Measurements from ENCODE around the gene INSL4. TPM values are rescaled to one million over a fixed set of nuclear protein-coding genes. Genes with fewer than 3 reads are reported as not detected.

INSL4 gene
- total RNA-seq, 3 donors from 2014 or later = not detected

DNA sequence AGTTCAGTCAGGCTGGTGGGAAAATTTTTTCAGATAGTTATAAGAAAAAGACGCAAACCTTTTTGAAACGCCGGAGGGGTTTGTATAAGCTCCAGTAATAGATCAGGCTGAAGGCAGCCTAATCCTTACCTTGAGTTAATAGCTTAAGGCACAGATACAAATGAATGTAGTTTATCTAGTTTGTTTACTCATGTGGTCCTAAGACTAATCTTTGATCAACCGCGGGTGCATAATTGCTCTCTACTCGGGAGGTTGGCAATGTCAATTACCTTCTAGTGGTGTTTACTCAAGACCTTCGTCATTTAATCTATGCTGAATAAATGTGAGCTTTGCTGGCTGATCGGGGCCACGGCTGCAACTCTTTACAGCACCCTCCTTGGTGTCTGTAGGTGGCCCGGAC is 665 bp upstream of the INSL4 start:
- Histone ChIP-seq H3K4me1 (no peaks in the 10 kb centered on the region), H3K4me3 (no peak overlapping the region), H3K27me3 (no peaks in the 10 kb centered on the region), H3K27ac (no peak overlapping the region), H3K9me3 (no peaks in the 10 kb centered on the region), H3K36me3 (no peaks in the 10 kb centered on the region)
- intact Hi-C loops (cut with DNase I; ENCODE audit: low total_unique reads) = no loop called here
- TF ChIP-seq POLR2A (IDR thresholded peaks at IDR 0.05) (no peak), POLR2AphosphoS5 (IDR thresholded peaks at IDR 0.05) (no peak)
- no peak for DNase-seq (ENCODE audit: low spot score in 2 of 2)

DNA sequence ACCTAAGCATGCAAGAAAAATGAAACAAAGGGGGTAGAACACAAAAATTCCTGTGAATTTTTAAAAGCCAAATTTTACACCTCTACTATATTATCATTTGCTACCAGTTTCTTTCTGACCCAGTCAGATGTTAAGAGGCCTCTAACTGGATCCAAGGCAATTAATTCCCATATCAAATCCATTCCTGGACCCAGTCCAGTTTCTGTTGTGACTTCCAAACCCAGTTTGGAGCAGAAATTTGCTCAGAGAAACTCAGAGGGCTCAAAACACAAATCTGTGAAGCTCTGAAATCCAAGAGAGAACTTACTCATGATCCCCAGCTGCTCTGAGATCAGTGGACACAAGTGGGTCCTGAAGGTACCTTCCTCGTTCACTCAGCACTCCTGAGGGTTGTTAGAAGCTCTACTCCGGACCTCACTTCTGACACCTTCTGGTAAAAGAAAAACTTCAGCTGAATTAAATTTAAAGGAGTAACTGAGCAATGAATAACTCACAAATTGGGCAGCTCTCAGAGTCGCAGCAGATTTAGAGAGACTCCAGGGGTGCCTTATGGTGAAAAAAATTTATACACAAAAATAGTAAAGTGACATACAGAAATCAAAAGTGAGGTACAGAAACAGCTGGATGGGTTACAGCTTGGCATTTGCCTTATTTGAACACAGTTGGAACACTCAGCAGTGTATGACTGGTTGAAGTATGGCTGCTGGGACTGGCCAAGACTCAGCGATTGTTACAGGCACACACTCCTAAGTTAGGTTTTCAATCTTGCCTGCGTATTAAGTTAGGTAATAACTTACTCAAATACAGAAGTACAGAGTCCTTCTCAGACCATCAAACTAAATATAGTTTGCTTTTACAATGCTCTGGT is 32.4 kb downstream of the INSL4 start:
- Histone ChIP-seq H3K27me3 (no peaks in the 10 kb centered on the region), H3K36me3 (no peaks in the 10 kb centered on the region), H3K27ac (no peak overlapping the region), H3K4me3 (no peak overlapping the region), H3K9me3 (no peaks in the 10 kb centered on the region), H3K4me1 (no peaks in the 10 kb centered on the region)
- TF ChIP-seq, protein P1, sequence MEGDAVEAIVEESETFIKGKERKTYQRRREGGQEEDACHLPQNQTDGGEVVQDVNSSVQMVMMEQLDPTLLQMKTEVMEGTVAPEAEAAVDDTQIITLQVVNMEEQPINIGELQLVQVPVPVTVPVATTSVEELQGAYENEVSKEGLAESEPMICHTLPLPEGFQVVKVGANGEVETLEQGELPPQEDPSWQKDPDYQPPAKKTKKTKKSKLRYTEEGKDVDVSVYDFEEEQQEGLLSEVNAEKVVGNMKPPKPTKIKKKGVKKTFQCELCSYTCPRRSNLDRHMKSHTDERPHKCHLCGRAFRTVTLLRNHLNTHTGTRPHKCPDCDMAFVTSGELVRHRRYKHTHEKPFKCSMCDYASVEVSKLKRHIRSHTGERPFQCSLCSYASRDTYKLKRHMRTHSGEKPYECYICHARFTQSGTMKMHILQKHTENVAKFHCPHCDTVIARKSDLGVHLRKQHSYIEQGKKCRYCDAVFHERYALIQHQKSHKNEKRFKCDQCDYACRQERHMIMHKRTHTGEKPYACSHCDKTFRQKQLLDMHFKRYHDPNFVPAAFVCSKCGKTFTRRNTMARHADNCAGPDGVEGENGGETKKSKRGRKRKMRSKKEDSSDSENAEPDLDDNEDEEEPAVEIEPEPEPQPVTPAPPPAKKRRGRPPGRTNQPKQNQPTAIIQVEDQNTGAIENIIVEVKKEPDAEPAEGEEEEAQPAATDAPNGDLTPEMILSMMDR (IDR thresholded peaks at IDR 0.05) = peak in 1 of 3 donors; percentile 21
- no peak for TF ChIP-seq POLR2AphosphoS5 (IDR thresholded peaks at IDR 0.05)
- intact Hi-C loops (cut with DNase I; ENCODE audit: low total_unique reads) = no loop called here
- no peak for DNase-seq (ENCODE audit: low spot score in 2 of 2)

DNA sequence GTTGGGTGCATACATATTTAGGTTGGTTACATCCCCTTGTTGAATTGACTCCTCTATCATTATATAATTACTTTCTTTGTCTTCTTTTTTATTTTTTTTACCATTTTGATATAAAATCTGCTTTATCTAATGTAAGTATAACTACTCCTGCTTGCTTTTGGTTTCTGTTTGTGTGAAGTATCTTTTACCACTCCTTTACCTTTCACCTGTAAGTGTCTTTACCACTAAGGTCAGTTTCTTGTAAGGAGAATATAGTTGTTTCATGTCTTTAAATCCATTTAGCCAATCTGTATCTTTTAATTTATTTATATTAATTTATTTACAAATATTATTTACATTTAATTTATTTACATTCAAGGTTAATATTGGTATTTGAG is 33.0 kb downstream of the INSL4 start:
- Histone ChIP-seq H3K4me1 (no peaks in the 10 kb centered on the region), H3K27me3 (no peaks in the 10 kb centered on the region), H3K9me3 (no peaks in the 10 kb centered on the region), H3K27ac (no peak overlapping the region), H3K4me3 (no peak overlapping the region), H3K36me3 (no peaks in the 10 kb centered on the region)
- TF ChIP-seq POLR2A (IDR thresholded peaks at IDR 0.05) (no peak), POLR2AphosphoS5 (IDR thresholded peaks at IDR 0.05) (no peak)
- TF ChIP-seq, protein P1 (IDR thresholded peaks at IDR 0.05) = no peak
- intact Hi-C loops (cut with DNase I; ENCODE audit: low total_unique reads) = no loop called here
- no peak for DNase-seq (ENCODE audit: low spot score in 2 of 2)

DNA sequence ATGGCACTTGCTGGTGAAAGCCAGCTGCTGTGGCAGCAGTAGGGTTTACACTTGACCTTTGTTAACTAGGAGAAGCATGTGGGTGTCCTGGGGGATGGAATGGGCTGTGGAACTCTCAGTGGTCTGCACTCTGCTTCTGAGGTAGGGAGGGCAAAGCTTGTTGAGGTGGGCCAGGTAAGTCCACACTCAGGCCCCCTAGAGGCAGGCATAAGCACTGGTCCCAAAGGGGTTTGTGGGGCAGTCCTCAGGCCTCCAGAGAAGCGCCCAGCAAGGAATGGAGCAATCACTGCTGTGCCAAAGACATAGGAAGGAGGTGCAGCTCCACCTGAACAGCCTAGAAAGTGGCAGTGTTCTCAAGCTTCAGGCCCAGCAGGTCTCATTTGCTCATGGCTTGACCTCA is 34.7 kb downstream of the INSL4 start:
- Histone ChIP-seq H3K9me3 (no peaks in the 10 kb centered on the region), H3K4me3 (no peak overlapping the region), H3K27me3 (no peaks in the 10 kb centered on the region), H3K4me1 (no peaks in the 10 kb centered on the region), H3K27ac (no peak overlapping the region), H3K36me3 (no peaks in the 10 kb centered on the region)
- DNase-seq (ENCODE audit: low spot score in 2 of 2) = no peak
- intact Hi-C loops (cut with DNase I; ENCODE audit: low total_unique reads) = no loop called here
- TF ChIP-seq POLR2A (IDR thresholded peaks at IDR 0.05) (no peak), POLR2AphosphoS5 (IDR thresholded peaks at IDR 0.05) (no peak)
- TF ChIP-seq, protein P1 (IDR thresholded peaks at IDR 0.05) = no peak

DNA sequence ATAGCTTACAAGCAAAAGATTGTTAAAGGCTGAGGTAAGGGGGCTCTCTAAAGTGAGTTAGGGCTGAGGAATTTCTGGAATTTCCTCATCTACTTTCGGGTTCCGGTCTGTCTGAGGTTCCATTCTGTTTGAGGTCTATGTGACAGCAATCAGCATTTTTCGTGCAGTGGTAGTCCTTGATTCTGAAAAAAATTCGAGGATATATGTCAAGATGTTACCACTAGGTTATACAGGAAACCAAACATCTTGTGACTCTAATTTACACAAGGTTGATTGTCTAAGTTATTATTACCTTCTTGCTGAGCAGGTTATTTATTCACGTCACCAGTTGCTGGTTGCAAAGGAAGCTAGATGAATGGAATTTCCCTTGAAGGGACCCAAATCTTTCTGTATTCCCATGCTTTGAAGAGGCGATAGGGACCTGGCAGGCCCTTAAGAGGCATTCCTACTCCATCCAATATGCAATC is 38.1 kb downstream of the INSL4 start:
- no peaks in the 10 kb centered on the region for H3K27me3 ChIP-seq
- H3K36me3 ChIP-seq = no peaks in the 10 kb centered on the region
- TF ChIP-seq POLR2AphosphoS5 (IDR thresholded peaks at IDR 0.05) (no peak), POLR2A (IDR thresholded peaks at IDR 0.05) (no peak)
- TF ChIP-seq, protein P1 (IDR thresholded peaks at IDR 0.05) = no peak
- H3K4me1 ChIP-seq = no peaks in the 10 kb centered on the region
- no peak for DNase-seq (ENCODE audit: low spot score in 2 of 2)
- H3K27ac ChIP-seq = peak overlapping the region in 1 of 2 donors; percentile 32
- intact Hi-C loops (cut with DNase I; ENCODE audit: low total_unique reads) = no loop called here
- no peak overlapping the region for H3K4me3 ChIP-seq
- H3K9me3 ChIP-seq = no peaks in the 10 kb centered on the region

Data from breast epithelium (tissue), 4 donors.